SK-N-MC (cell line): ENCODE results near the gene KRTAP5-8.
"Not testable (repeated sequence)": the region's sequence is repeated elsewhere in the genome, so short reads cannot be mapped to it uniquely, and the experiment has no call there.

Source experiments
- DNase-seq: peaks from one replicate; pipeline ENCODE4 v3.0.0-alpha.2; 2011; ENCODE audit warnings: low read depth, low spot score
- H3K27ac ChIP-seq: fragments of 200-600 bp; sonication (generic); 2 replicates; pipeline ENCODE4 v1.5.1; 2016; ENCODE audit warnings: mixed run types
- H3K36me3 ChIP-seq: fragments of 200-600 bp; sonication (generic); 2 replicates; pipeline ENCODE4 v1.6.1; 2017; ENCODE audit warnings: antibody characterized with exemption, low read length, mixed read lengths; ENCODE audit not compliant: insufficient read depth
- H3K4me3 ChIP-seq: fragments of 200-600 bp; sonication (generic); 2 replicates; pipeline ENCODE4 v1.5.1; 2016
- H3K9ac ChIP-seq: fragments of 200-600 bp; sonication (generic); 2 replicates; pipeline ENCODE4 v1.8.0; 2017; ENCODE audit warnings: mixed run types, mixed read lengths; ENCODE audit not compliant: insufficient read length
- H3K9me3 ChIP-seq: fragments of 200-600 bp; sonication (generic); 2 replicates; pipeline ENCODE4 v1.6.1; 2017; ENCODE audit warnings: low read depth, mild to moderate bottlenecking, antibody characterized with exemption, low read length, moderate library complexity, mixed read lengths
- EZH2 ChIP-seq: fragments of 200-600 bp; sonication (generic); IDR thresholded peaks from one replicate; pipeline ENCODE4 v1.6.1; 2017; ENCODE audit warnings: antibody characterized with exemption
- FOXP2 ChIP-seq: optimal IDR thresholded peaks from 2 replicates; pipeline ENCODE3; 2011; ENCODE audit warnings: mild to moderate bottlenecking, moderate library complexity; ENCODE audit not compliant: insufficient read depth; ENCODE audit errors: extremely low read length, control extremely low read depth
- POLR2AphosphoS5 ChIP-seq: IDR thresholded peaks from 2 replicates; pipeline ENCODE4 v1.6.1; 2012; ENCODE audit warnings: mild to moderate bottlenecking, low read depth, low read length, borderline replicate concordance

The KRTAP5-8 gene, protein sequence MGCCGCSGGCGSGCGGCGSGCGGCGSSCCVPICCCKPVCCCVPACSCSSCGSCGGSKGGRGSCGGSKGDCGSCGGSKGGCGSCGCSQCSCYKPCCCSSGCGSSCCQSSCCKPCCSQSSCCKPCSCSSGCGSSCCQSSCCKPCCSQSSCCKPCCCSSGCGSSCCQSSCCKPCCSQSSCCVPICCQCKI

GRCh38 chr11:71537977-71538665, at the start of gene KRTAP5-8:
KRTAP5-8 (plus strand) TSS chr11:71538025; CDS start chr11:71538056, 31 bp downstream.
- not testable (repeated sequence) for H3K9ac ChIP-seq, H3K36me3 ChIP-seq, H3K4me3 ChIP-seq, H3K27ac ChIP-seq, H3K9me3 ChIP-seq, DNase-seq

DNA sequence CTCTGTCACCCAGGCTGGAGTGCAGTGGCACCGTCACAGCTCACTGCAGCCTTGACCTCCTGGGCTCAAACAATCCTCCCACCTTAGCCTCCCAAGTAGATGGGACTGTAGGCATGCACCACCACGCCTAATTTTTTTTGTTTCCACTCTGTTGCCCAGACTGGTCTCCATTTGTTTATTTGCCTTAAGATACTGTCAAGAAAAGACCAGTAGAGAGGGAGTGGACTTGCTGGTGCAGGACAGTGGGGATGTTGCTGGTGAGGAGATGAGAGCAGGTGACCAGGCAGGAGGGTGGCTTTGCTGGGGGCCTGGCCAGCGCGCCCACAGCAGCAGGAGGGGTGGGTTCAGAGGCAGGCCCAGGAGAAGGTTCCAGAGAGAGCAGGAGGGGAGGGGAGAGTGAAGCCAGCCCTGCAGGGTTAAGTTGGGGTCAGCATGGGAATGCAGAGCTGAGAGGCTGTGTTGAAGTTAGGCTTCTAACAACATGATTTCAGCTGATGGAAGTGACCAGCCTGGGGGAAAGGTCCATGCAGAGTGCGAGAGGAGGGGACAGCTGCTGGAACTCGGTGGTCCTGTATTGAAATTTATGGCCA, 49.0 kb upstream of the KRTAP5-8 start:
- DNase-seq: no peak
- no peak overlapping the region for H3K9ac ChIP-seq
- H3K4me3 ChIP-seq: no peak overlapping the region
- TF ChIP-seq POLR2AphosphoS5 (no peak), EZH2 (no peak), FOXP2 (no peak)
- no peak overlapping the region for H3K27ac ChIP-seq
- no peaks in the 10 kb centered on the region for H3K9me3 ChIP-seq
- peaks cover 3% of the 10 kb centered on the region; the same call in 1 of the 2 replicates for H3K36me3 ChIP-seq

DNA sequence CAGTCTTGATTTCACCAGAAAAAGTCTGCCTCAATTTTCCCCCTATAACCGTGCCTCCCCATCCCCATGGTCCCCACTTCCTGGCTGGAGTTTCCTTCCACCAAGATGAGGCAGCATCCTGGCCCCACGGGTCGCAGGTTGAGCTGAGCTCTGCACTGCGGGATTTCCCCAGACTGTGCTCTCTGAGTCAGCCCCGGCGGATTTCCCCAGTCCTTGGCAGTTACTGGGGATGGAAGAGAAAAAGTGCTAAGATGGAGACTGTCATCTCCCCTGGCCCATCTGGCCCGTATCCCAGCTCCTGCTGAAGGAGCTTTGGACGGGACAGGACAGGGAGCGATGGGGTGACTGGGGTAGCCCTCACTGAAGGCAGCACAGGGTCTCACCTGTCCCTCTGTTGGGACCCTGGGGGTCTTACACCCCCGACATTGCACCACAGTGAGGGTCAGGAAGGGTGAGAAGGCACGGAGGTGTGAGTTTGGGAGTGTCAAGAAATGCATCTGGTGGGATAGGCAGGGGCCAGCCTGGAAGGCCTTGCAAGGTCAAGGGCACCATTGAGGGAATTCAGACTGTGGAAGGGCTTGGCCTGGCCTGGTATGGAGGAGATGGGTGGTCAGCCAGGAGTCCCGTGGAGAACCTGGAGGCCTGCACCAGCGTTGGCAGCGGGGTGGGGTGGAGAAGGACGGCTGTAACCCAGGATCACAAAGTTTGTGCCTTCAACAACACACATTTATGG, 48.3 kb upstream of the KRTAP5-8 start:
- Histone ChIP-seq H3K27ac (no peak overlapping the region), H3K9ac (no peak overlapping the region), H3K4me3 (no peak overlapping the region), H3K9me3 (no peaks in the 10 kb centered on the region), H3K36me3 (no peaks in the 10 kb centered on the region)
- no peak for DNase-seq
- TF ChIP-seq EZH2 (no peak), POLR2AphosphoS5 (no peak)

GRCh38 chr11:71490044-71490730, 47.6 kb upstream of the KRTAP5-8 start:
- no peak overlapping the region for H3K4me3 ChIP-seq
- DNase-seq: no peak
- no peak for TF ChIP-seq FOXP2
- TF ChIP-seq EZH2: no peak
- no peak for TF ChIP-seq POLR2AphosphoS5
- no peaks in the 10 kb centered on the region for H3K36me3 ChIP-seq
- no peak overlapping the region for H3K27ac ChIP-seq
- H3K9me3 ChIP-seq: no peaks in the 10 kb centered on the region
- no peak overlapping the region for H3K9ac ChIP-seq

- Histone ChIP-seq H3K9me3 (no peaks in the 10 kb centered on the region), H3K9ac (no peak overlapping the region), H3K4me3 (no peak overlapping the region), H3K36me3 (no peaks in the 10 kb centered on the region), H3K27ac (no peak overlapping the region)
- TF ChIP-seq FOXP2 (no peak), EZH2 (no peak), POLR2AphosphoS5 (no peak)
- DNase-seq: no peak
Observed at GRCh38 chr11:71490731-71491390, 47.0 kb upstream of the KRTAP5-8 start.

DNA sequence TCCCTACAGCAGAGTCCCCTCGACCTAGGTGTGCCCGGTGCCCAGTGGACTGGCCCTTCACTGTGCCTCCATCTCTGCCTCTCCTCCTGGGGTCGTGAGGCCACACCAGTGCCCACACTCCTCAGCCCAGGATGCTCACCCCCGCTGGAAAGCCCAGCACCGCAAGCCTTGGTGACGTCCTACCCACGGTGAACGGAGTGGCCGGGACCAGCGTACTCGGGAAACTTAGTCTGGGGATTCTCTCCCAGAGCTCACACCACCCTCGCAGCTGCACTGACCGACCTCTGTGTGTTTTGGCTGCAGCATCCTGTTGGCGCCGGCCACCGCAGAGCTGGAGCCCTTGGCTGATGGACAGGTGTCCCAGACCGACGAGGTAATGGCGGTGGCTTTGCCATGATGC, 46.3 kb upstream of the KRTAP5-8 start:
- H3K36me3 ChIP-seq: no peaks in the 10 kb centered on the region
- no peak for DNase-seq
- TF ChIP-seq FOXP2: no peak
- TF ChIP-seq POLR2AphosphoS5: no peak
- TF ChIP-seq EZH2: no peak
- H3K27ac ChIP-seq: no peak overlapping the region
- H3K9ac ChIP-seq: no peak overlapping the region
- no peak overlapping the region for H3K4me3 ChIP-seq
- no peaks in the 10 kb centered on the region for H3K9me3 ChIP-seq

GRCh38 chr11:71491940-71492339, 45.9 kb upstream of the KRTAP5-8 start:
- no peak for DNase-seq
- no peaks in the 10 kb centered on the region for H3K9me3 ChIP-seq
- no peak overlapping the region for H3K4me3 ChIP-seq
- TF ChIP-seq EZH2 (no peak), FOXP2 (no peak), POLR2AphosphoS5 (no peak)
- H3K36me3 ChIP-seq: no peaks in the 10 kb centered on the region
- no peak overlapping the region for H3K27ac ChIP-seq
- no peak overlapping the region for H3K9ac ChIP-seq
